ENCODE results near the gene IARS2.

IARS2 gene

DNA sequence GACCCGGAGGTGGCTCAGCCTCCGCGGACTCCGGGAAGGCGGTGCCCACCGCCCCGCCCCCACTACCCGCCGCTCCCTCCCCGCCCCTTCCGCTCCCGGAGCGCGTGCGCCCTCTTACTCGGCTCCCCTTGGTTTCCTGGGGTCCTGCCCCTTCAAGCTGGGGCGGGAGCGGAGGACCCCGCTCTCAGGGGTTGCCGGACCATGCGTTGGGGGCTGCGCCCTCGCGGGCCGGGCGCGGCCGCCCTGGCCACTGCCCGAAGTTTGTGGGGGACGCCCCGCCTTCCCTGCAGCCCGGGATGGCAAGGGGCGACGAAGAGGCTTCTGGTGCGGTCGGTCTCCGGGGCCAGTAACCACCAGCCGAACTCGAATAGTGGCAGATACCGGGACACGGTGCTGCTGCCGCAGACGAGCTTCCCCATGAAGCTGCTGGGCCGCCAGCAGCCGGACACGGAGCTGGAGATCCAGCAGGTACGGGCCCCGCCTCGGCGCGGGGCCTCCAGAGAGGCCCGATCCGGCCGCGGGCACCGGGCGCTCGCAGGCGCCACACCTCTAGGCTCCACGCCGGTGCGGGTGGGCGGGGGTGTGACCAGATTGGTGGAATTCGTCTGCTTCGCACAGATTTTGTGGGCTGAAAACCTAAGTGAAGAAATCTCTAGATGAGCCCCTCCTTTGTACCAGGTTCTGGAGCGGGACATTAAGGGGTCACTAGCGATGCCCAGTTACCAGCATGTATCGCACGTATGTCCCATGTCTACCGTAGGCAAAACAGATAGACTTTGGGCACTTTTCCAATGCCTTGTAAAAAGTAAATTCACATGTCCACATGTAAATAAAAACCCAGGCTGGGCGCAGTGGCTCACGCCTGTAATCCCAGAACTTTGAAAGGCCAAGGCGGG lies at the start of gene IARS2:
Gene IARS2 (plus strand): TSS at position 117 of the 896 bp plus-strand sequence. CDS start 85 bp downstream, at position 202.
- TF ChIP-seq GATA3 (IDR thresholded peaks at IDR 0.05; ENCODE audit: low read depth, low read length) (no peak), GATA2 (IDR thresholded peaks at IDR 0.05; ENCODE audit: low read depth, low read length) (0 out of 2 replicates have a peak, but pooled peaks have one; percentile 11)

DNA sequence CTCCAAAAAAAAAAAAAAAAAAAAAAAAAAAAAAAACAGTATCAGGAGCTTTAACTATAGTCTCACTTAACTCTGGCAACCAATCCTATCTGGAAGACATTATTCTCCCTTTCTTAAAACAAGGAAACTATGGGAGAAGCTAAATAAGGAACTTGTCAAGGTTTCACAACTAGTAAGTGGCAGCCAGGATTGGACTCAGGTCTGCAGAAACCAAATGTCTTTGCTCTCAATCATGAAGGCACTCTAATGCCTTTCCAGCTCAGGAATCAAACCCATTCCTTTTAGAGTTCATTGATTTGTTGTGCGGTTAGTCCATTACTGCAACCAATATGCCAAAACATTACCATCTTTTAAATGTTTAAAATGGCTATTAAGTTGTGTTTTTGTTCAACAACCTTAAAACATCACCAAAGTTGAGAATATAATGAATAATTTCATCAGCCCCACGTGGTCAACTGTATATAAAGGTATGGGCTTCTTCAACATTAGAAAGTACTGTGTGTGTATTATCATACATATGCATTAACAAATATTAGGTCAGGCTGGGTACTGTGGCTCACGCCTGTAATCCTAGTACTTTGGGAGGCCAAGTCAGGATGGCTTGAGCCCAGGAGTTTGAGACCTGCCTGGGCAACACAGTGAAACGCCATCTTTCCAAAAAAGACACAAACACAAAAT lies 49.1 kb upstream of the IARS2 start:
- TF ChIP-seq GATA3 (IDR thresholded peaks at IDR 0.05; ENCODE audit: low read depth, low read length) (no peak), GATA2 (IDR thresholded peaks at IDR 0.05; ENCODE audit: low read depth, low read length) (no peak)

DNA sequence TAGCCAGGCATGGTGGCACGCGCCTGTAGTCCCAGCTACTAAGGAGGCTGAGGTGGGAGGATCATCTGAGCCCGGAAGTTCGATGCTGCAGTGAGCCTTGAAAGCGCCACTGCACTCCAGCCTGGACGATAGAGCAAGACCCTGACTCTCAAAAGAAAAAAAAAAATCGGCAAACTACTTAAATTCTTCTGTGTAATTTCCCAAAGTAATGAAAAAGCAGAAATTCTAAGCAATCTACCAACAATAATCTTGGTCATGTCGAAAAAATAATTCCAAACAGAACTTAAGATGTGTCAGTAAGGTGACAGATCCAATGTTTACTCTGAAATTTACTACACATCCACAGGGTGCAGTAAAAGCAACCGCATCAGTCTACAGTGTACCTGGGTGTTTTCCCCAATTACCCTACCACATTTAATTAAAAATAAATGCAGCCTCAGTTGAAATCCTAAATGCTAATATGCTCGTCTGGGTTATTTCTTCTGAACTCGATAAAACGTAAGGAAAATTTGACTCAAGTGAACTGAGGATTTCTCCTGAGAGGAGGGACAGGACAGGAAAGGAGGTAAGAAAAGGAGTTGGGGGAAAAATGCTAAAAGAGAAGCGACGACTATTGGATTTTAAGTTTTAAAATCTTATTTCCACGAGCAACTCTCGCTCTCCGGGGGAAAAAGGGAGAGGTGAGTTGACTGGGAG lies 48.4 kb upstream of the IARS2 start:
- TF ChIP-seq GATA2 (IDR thresholded peaks at IDR 0.05; ENCODE audit: low read depth, low read length) (no peak), GATA3 (IDR thresholded peaks at IDR 0.05; ENCODE audit: low read depth, low read length) (no peak)

DNA sequence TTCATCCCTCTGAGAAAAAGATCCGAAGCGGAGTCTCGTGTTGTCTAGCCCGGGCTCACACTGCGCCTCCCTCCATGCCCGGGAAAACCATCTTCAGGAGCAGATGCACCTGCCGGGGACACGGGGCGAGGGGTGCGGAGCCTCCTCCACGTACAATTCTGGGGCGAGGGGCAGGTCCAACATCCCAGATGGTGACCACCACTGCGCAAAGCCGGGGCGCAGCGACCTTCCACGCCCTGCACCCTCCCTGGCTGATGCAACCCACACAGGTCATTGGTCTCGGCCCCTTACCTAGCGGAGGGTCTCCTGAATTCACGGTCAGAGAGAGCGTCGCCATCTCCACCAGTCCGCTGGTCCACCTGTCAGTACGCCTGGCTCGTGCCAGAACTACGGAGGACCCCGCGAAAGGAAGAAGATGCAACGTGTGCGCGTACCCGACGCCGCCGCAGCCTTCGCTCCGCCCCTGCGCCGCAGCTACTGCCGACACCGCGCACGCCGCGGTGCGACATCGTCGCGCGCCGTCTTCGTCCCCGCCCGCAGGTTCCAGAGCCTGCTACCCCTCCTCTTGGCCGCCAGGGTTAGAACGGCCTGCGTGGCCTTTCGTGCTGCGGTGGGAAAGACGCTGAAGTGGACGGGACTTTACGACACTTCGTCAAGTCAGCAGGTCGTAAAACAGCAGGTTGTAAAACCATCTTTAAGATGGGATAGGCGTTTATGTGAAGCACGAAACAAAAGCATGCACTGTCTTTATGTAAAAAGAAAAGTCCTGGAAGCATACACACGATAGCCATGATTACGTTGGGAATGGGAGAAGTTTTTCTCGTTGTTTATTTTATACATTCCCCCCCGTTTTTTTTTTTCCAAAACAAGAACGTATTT lies 47.6 kb upstream of the IARS2 start, which contains the start of gene EPRS1:
Gene EPRS1 (minus strand): TSS at position 454 of the 879 bp plus-strand sequence. CDS start 117 bp downstream, at position 337.
- no peak for TF ChIP-seq GATA3 (IDR thresholded peaks at IDR 0.05; ENCODE audit: low read depth, low read length)
- no peak for TF ChIP-seq GATA2 (IDR thresholded peaks at IDR 0.05; ENCODE audit: low read depth, low read length)

DNA sequence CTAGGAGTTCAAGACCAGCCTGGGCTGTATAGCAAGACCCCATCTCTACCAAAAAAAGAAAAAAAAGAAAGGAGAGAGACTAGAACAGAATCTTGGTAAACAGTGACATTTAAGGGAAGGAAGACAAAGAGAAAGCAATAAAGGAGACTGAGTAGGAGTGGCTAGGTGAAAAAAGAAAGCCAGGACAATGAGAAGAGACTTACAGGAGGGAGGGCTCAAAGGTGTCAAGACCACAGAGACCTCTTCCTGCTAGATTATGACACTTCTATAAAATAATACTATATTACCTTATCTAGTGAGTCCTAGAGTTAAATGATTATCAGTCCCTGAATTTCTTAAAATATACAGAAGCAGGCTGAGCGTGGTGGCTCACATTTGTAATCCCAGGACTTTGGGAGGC lies 37.6 kb upstream of the IARS2 start:
- TF ChIP-seq GATA3 (IDR thresholded peaks at IDR 0.05; ENCODE audit: low read depth, low read length), result no peak
- TF ChIP-seq GATA2 (IDR thresholded peaks at IDR 0.05; ENCODE audit: low read depth, low read length), result no peak

DNA sequence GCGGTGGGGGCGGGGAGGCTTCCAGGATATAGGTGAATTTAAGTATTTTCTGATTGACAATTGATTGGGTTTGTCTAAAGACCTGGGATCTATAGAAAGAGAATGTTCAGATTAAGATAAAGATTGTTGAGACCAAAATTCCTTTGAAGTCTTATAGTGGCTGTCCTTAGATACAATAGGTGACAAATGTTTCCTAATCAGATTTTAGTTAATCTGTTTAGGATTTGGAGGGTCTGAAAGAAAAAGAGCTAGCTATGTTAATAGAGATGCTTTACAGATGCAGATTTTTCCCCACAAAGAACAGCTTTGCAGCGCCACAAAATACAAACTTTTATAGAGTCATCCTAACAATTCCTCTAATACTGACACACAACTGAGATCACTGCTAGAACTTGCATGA lies 33.1 kb upstream of the IARS2 start:
- no peak for TF ChIP-seq GATA2 (IDR thresholded peaks at IDR 0.05; ENCODE audit: low read depth, low read length)
- TF ChIP-seq GATA3 (IDR thresholded peaks at IDR 0.05; ENCODE audit: low read depth, low read length), result no peak

DNA sequence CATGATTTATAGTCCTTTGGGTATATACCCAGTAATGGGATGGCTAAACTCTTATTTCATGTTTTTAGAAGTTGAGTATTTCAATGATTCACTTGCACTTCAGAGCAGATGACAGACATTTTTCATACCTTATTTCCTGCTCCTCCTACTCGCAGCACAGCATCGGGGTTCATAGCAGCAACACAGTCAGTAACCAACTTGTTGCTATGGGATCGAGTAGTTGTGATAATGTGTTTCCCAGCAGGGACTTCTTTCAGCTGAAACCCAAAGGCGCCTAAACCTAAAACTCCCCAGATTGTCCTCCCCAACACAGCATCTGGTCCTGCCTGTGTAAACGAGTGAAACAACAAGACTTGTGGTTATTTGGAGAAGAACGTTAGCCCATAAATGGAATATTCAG lies 31.3 kb upstream of the IARS2 start:
- TF ChIP-seq GATA2 (IDR thresholded peaks at IDR 0.05; ENCODE audit: low read depth, low read length) (no peak), GATA3 (IDR thresholded peaks at IDR 0.05; ENCODE audit: low read depth, low read length) (no peak)

DNA sequence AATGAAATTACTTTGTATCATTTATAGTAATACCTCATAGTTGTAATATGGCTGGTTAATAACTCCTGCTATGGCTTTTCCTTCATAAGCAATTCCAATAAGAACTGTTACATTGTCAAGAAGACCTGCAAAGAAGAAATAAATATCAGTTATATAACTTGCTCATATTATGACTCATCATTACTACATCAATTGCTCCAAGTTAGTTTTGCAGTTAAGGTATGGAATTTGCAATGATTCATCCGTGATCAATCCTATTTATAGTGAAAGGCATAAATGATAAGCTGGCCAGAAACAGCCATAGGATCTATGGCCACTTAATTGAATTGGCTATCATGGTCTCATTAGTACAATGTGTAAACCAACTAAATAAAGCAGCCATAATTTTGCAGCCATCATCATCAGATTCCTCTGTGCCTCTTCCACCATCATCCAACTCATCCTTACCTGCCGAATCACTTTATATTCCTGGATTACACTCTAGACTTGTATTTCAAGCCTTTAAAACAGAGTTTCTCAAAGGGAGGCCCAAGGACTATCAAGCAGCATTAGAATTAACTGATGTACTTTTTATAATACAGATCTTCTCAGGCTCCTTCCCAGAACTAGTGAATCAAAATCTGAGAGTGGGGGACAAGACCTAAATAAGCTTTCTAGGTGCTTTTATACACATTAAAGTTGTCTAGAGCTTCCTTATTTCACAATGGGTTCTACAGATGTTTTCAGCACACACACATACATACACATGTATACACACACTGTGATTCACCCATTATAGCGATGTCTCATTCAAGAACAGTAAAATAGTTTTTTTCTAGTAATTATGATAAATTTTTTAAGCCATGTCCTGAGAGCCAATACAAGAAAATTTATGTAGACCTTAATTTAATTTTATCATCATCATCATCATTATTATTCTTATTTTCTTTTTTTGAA lies 26.4 kb upstream of the IARS2 start:
- TF ChIP-seq GATA2 (IDR thresholded peaks at IDR 0.05; ENCODE audit: low read depth, low read length) (no peak), GATA3 (IDR thresholded peaks at IDR 0.05; ENCODE audit: low read depth, low read length) (no peak)

DNA sequence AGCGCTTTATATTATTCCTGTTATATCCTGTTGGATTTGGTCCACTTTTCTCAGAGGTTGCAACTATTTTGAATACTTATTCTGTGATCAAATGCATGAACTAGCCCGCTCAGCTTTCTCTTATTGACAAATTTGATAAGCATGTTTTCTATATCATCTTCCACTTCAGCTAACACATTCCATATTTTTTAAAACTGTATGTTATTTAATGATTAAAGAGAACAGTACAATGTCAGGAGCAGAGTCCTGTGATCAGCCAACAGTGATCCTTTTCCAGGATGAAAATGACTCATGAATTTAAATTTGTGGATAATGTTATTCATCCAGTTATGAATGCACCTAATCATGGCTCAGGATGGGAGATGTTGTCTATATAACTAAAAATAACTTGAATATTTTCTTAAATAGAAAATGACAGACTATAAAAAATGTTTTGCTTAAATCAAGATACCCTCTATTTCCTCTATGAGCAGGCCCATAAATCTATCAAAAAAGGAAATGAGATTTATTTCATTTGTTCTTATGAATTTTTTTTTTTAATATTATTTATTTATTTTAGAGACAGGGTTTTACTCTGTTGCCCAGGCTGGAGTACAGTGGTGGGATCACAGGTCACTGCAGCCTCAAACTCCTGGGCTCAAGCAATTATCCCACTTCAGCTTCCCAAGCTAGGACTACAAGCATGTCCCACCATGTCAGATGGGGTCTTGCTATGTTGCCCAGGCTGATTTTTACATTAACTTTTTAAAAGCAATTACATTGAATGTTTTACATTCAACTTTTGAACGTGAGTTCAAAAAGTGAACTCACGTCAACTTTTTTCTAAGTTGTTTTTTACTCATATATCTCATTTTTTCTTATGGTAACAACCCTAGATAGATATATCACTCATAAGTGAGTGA lies 16.8 kb upstream of the IARS2 start:
- no peak for TF ChIP-seq GATA3 (IDR thresholded peaks at IDR 0.05; ENCODE audit: low read depth, low read length)

DNA sequence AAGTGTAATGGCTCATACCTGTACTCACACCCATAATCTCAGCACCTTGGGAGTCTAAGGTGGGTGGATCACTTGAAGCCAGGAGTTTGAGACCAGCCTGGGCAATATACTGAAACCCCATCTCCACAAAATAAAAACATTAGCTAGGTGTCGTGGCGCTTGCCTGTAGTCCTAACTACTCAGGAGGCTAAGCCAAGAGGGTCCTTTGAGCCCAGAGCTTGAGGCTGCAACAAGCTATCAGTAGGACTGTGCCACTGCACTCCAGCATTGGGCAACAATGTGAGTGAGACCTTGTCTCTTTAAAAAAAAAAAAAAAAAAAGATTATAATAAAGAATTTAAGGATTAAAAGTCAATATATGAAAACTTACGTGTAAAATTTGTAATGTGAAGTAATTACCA lies 16.0 kb upstream of the IARS2 start:
- no peak for TF ChIP-seq GATA3 (IDR thresholded peaks at IDR 0.05; ENCODE audit: low read depth, low read length)
- TF ChIP-seq GATA2 (IDR thresholded peaks at IDR 0.05; ENCODE audit: low read depth, low read length), result no peak

DNA sequence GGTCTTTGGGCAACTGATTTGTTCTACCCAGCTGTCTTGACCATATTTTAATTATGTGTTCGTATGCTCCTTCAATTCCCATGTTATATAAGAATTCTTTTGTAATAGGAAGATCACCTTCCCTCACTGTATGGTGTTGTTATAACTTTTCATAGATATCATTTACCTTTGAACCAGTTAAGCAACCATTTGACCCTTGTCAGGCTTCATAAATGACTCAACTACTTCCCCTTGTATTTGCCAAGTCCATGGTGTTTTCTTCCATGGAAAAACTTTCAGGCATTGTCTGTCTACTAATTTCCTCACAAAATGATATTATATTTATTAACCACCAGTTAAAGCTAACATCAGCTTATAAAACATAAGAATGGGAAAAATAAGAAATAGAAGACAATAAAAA lies 9.5 kb upstream of the IARS2 start:
- TF ChIP-seq GATA3 (IDR thresholded peaks at IDR 0.05; ENCODE audit: low read depth, low read length) (no peak), GATA2 (IDR thresholded peaks at IDR 0.05; ENCODE audit: low read depth, low read length) (no peak)

Data from SH-SY5Y (cell line).